NT2/D1 (cell line): ENCODE results near the gene RAB8B.
"Not testable (repeated sequence)": the region's sequence is repeated elsewhere in the genome, so short reads cannot be mapped to it uniquely, and the experiment has no call there.

Experiments
- SUZ12 ChIP-seq: IDR thresholded peaks from 2 replicates; pipeline ENCODE4 v1.6.1; 2011; ENCODE audit not compliant: insufficient read length, insufficient read depth; ENCODE audit errors: extremely low read depth
- YY1 ChIP-seq: IDR thresholded peaks from 2 replicates; pipeline ENCODE4 v1.6.1; 2011; ENCODE audit not compliant: insufficient read length, insufficient read depth
- ZNF274 ChIP-seq: IDR thresholded peaks from 2 replicates; pipeline ENCODE4 v1.6.1; 2011; ENCODE audit warnings: mild to moderate bottlenecking, low read depth, low read length

DNA sequence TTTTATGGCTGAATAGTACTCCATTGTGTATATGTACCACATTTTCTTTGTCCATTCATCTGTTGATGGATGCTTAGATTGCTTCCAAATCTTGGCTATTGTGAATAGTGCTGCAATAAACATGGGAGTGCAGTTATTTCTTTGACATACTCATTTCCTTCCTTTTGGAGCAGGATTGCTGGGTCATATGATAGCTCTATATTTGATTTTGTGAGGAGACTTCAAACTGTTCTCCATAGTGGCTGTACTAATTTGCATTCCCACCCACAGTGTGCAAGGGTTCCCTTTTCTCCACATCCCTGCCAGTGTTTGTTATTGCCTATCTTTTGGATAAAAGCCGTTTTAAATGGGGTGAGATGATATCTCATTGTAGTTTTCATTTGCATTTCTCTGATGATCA is 47.7 kb downstream of the RAB8B start:
- not testable (repeated sequence) for TF ChIP-seq SUZ12, YY1, ZNF274
